ENCODE data around the gene ZNF165.

Gene ZNF165

DNA sequence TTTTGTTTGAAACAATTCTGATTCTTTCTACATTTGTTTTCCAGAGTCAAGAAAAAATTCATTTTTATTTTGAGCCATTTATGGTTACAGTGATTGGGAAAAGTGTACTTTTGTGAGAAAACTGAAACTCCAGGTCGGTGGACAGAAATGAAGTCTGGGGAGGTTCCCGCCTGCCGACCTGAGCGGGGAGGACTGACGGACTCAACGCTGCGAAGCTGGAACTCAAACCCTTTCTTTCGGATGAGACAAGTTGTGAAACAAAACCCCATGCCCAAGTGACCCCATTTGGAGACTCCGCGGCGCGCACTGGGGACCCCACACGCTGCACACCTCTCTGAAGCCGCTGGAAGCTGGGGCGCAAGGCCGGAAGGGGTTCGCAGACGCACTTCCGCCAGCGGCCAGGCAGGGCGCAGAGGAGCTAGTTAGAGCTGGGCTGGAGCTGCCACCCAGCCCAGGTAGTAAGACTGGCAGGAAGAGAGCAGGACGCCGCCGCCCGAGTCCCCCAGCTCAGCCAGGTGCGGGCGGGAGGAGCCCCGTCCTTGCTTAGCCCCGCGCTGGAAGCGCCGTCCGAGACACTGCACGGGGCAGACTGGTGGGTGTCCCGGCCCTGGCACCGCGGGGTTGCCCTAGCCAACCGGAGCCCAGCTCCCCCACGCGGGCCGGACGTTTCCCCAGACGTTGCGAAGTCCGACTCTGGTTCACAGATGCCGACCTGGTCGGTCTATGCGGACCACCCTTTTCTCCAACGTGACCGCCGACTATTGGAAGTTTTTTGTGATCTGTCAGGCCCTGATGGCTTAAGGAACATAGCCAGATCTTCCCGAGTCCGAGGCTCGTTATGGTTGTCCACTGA is 24.2 kb downstream of the ZNF165 start:
- in situ Hi-C loops (cut with HindIII; ENCODE audit: low sequenced_read_pairs), result no loop called here
- peak; percentile 29 for DNase-seq (ENCODE audit: low read depth)
- TF ChIP-seq CTCF (IDR thresholded peaks at IDR 0.05; ENCODE audit: low read depth, low read length, missing control alignments), result peak; percentile 70
- peak overlapping the region; percentile 68 for H3K4me3 ChIP-seq (ENCODE audit: low read depth, low read length)

GRCh38 chr6:28105245-28105639 is 24.9 kb downstream of the ZNF165 start:
- no peak for DNase-seq (ENCODE audit: low read depth)
- in situ Hi-C loops (cut with HindIII; ENCODE audit: low sequenced_read_pairs), result no loop called here
- no peak for TF ChIP-seq CTCF (IDR thresholded peaks at IDR 0.05; ENCODE audit: low read depth, low read length, missing control alignments)
- H3K4me3 ChIP-seq (ENCODE audit: low read depth, low read length), result peak overlapping the region; percentile 68

- DNase-seq (ENCODE audit: low read depth), result no peak
- H3K4me3 ChIP-seq (ENCODE audit: low read depth, low read length), result no peak overlapping the region
- in situ Hi-C loops (cut with HindIII; ENCODE audit: low sequenced_read_pairs), result no loop called here
- TF ChIP-seq CTCF (IDR thresholded peaks at IDR 0.05; ENCODE audit: low read depth, low read length, missing control alignments), result no peak
Observed at GRCh38 chr6:28107506-28107905, 27.1 kb downstream of the ZNF165 start.

DNA sequence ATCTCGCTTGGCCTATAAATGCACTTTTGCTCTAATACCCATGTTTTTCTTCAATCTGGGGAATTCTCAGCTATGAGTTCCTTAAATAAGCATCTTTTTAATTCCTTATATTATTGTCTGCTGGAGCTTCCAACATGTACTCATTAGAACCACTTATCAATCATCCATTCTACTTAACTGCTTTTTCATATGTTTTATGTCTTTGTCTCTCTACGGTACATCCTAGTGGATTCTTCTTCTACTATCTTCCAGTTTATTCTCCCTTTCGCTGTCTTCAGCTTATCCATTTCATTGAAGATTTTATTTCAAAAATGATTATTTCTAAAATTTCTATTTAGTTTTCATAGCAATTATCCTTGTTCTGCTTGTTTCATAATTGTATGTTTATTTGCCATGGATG is 31.6 kb downstream of the ZNF165 start:
- no peak overlapping the region for H3K4me3 ChIP-seq (ENCODE audit: low read depth, low read length)
- in situ Hi-C loops (cut with HindIII; ENCODE audit: low sequenced_read_pairs), result no loop called here
- no peak for TF ChIP-seq CTCF (IDR thresholded peaks at IDR 0.05; ENCODE audit: low read depth, low read length, missing control alignments)
- DNase-seq (ENCODE audit: low read depth), result no peak

- DNase-seq (ENCODE audit: low read depth), result no peak
- no peak for TF ChIP-seq CTCF (IDR thresholded peaks at IDR 0.05; ENCODE audit: low read depth, low read length, missing control alignments)
- in situ Hi-C loops (cut with HindIII; ENCODE audit: low sequenced_read_pairs), result no loop called here
- H3K4me3 ChIP-seq (ENCODE audit: low read depth, low read length), result no peak overlapping the region
Observed at GRCh38 chr6:28115799-28116198, 35.4 kb downstream of the ZNF165 start.

- no peak overlapping the region for H3K4me3 ChIP-seq (ENCODE audit: low read depth, low read length)
- no peak for DNase-seq (ENCODE audit: low read depth)
- in situ Hi-C loops (cut with HindIII; ENCODE audit: low sequenced_read_pairs), result no loop called here
- no peak for TF ChIP-seq CTCF (IDR thresholded peaks at IDR 0.05; ENCODE audit: low read depth, low read length, missing control alignments)
Observed at GRCh38 chr6:28117386-28118050, 37.1 kb downstream of the ZNF165 start.

All from astrocyte of the cerebellum (primary cell).